Measurements from ENCODE around the gene MCC.

Gene MCC

GRCh38 chr5:113243349-113243664 is 244.9 kb downstream of the MCC start:
- TF ChIP-seq, protein P1, sequence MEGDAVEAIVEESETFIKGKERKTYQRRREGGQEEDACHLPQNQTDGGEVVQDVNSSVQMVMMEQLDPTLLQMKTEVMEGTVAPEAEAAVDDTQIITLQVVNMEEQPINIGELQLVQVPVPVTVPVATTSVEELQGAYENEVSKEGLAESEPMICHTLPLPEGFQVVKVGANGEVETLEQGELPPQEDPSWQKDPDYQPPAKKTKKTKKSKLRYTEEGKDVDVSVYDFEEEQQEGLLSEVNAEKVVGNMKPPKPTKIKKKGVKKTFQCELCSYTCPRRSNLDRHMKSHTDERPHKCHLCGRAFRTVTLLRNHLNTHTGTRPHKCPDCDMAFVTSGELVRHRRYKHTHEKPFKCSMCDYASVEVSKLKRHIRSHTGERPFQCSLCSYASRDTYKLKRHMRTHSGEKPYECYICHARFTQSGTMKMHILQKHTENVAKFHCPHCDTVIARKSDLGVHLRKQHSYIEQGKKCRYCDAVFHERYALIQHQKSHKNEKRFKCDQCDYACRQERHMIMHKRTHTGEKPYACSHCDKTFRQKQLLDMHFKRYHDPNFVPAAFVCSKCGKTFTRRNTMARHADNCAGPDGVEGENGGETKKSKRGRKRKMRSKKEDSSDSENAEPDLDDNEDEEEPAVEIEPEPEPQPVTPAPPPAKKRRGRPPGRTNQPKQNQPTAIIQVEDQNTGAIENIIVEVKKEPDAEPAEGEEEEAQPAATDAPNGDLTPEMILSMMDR (IDR thresholded peaks at IDR 0.05; ENCODE audit: insufficient read depth, low read length, poor library complexity, severe bottlenecking), result no peak

GRCh38 chr5:113242481-113243348 is 245.5 kb downstream of the MCC start:
- H3K4me3 ChIP-seq (replicated peaks; ENCODE audit: low read depth, low read length), result no peak overlapping the region
- no peaks in the 10 kb centered on the region for H3K36me3 ChIP-seq (ENCODE audit: control insufficient read depth, insufficient read depth, low read length)
- peaks cover 2% of the 10 kb centered on the region; the same call in 1 of the 2 replicates for H3K27me3 ChIP-seq (replicated peaks; ENCODE audit: control insufficient read depth, insufficient read depth, low read length)
- no peak for DNase-seq (ENCODE audit: extremely low read depth, insufficient read length)
- TF ChIP-seq, protein P1 (IDR thresholded peaks at IDR 0.05; ENCODE audit: insufficient read depth, low read length, poor library complexity, severe bottlenecking), result no peak

More at GRCh38 chr5:113243349-113243664, 244.9 kb downstream of the MCC start:
- Histone ChIP-seq H3K27me3 (replicated peaks; ENCODE audit: control insufficient read depth, insufficient read depth, low read length) (peaks cover 2% of the 10 kb centered on the region; the same call in 1 of the 2 replicates), H3K4me3 (replicated peaks; ENCODE audit: low read depth, low read length) (no peak overlapping the region), H3K36me3 (ENCODE audit: control insufficient read depth, insufficient read depth, low read length) (no peaks in the 10 kb centered on the region)
- no peak for DNase-seq (ENCODE audit: extremely low read depth, insufficient read length)

DNA sequence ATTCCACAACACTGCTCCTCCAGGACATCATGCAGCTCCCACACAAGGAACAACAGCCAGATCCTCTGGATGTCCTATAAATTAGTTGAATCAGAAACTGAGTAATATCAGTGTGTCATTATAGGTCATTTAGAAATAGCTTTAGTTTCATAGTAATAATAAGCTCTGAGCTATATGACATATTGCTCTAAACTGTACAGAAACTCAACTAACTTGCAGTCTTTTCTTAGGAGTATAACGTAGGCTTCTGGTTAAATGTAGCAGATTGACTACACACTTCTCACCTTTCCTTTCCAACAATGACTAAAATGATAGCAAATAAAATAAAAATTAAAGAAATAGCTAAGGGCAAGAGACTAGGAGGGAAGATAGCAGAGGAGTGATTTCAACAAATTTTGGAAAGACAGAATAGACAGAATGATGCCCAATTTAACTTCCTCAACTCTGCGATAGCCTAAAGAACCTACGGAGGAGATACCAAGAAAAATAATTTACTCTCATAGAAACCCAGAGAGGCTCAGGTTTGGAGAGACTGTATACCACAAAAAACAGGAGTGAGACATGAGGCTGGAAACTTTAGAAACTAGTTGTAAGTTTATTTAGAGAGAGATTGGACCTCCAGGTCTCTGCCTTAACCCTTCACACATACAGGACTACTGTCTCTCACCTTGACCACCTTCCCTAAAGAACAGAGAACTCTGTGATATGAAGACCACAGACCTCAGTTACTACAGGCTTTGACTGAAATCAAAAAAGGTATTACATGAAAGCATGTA is 247.1 kb downstream of the MCC start:
- TF ChIP-seq, protein P1 (IDR thresholded peaks at IDR 0.05; ENCODE audit: insufficient read depth, low read length, poor library complexity, severe bottlenecking), result no peak

DNA sequence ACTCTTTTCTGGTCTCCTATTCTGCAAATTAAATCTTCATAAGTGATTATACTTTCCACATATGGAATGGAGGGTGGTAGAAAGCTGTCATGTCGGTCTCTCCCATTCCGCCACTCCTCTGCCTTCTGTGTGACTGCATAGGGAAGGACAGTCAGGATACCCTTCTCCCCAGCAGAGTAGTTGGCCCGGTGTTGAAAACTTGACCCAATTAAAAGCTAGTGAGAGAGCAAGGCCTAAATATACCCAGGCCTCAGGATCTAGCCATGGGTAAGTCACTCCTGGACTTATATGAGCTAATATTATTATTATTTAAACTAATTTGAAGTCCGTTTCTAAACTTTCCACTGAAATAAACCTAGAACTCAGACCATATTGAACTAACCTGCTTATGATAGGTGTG is 248.2 kb downstream of the MCC start:
- H3K36me3 ChIP-seq (ENCODE audit: control insufficient read depth, insufficient read depth, low read length), result no peaks in the 10 kb centered on the region
- peaks cover 2% of the 10 kb centered on the region; the same call in 1 of the 2 replicates for H3K27me3 ChIP-seq (replicated peaks; ENCODE audit: control insufficient read depth, insufficient read depth, low read length)
- no peak for DNase-seq (ENCODE audit: extremely low read depth, insufficient read length)
- TF ChIP-seq, protein P1 (IDR thresholded peaks at IDR 0.05; ENCODE audit: insufficient read depth, low read length, poor library complexity, severe bottlenecking), result no peak
- H3K4me3 ChIP-seq (replicated peaks; ENCODE audit: low read depth, low read length), result no peak overlapping the region

More for the DNA sequence above, 247.1 kb downstream of the MCC start:
- no peaks in the 10 kb centered on the region for H3K36me3 ChIP-seq (ENCODE audit: control insufficient read depth, insufficient read depth, low read length)
- DNase-seq (ENCODE audit: extremely low read depth, insufficient read length), result no peak
- no peak overlapping the region for H3K4me3 ChIP-seq (replicated peaks; ENCODE audit: low read depth, low read length)
- peaks cover 2% of the 10 kb centered on the region; the same call in 1 of the 2 replicates for H3K27me3 ChIP-seq (replicated peaks; ENCODE audit: control insufficient read depth, insufficient read depth, low read length)

- Histone ChIP-seq H3K36me3 (ENCODE audit: control insufficient read depth, insufficient read depth, low read length) (no peaks in the 10 kb centered on the region), H3K4me3 (replicated peaks; ENCODE audit: low read depth, low read length) (no peak overlapping the region), H3K27me3 (replicated peaks; ENCODE audit: control insufficient read depth, insufficient read depth, low read length) (peaks cover 2% of the 10 kb centered on the region; the same call in 1 of the 2 replicates)
- TF ChIP-seq, protein P1 (IDR thresholded peaks at IDR 0.05; ENCODE audit: insufficient read depth, low read length, poor library complexity, severe bottlenecking), result no peak
- DNase-seq (ENCODE audit: extremely low read depth, insufficient read length), result no peak
Measured at GRCh38 chr5:113237893-113238292, 250.4 kb downstream of the MCC start.

Measured in GM06990 (cell line).